Neutrophil (primary cell): ENCODE measurements around the gene GRK1.
A peak's percentile ranks its signal among the peaks of the same experiment; 100 is the strongest.
"Not testable (repeated sequence)": the region's sequence is repeated elsewhere in the genome, so short reads cannot be mapped to it uniquely, and the experiment has no call there.

Source experiments
- H3K27ac ChIP-seq: fragments of 200-600 bp; sonication (generic); 2 replicates; pipeline ENCODE4 v1.5.1; 2016; ENCODE audit warnings: mild to moderate bottlenecking, moderate library complexity
- H3K27me3 ChIP-seq: fragments of 200-600 bp; sonication (generic); 2 replicates; pipeline ENCODE4 v1.6.0; 2016; ENCODE audit warnings: mild to moderate bottlenecking
- H3K36me3 ChIP-seq: fragments of 200-600 bp; sonication (generic); 2 replicates; pipeline ENCODE4 v1.5.1; 2017
- H3K4me1 ChIP-seq, 2 experiments: fragments of 200-600 bp in 1 of 2; sonication (generic) in 1 of 2; 1 replicate in 1 of 2; 2 replicates in 1 of 2; pipeline versions ENCODE4 v1.5.1 to v1.6.1; 2013 to 2016; ENCODE audit warnings: low read depth in 1 of 2, low read length in 1 of 2, mild to moderate bottlenecking in 1 of 2, moderate library complexity in 1 of 2; ENCODE audit not compliant: control insufficient read depth in 1 of 2, insufficient read depth in 1 of 2
- H3K4me3 ChIP-seq, 2 experiments: fragments of 200-600 bp in 1 of 2; sonication (generic) in 1 of 2; 1 replicate in 1 of 2; 2 replicates in 1 of 2; pipeline ENCODE4 v1.5.1; 2013 to 2016; ENCODE audit warnings: low read depth in 1 of 2, low read length in 1 of 2, mild to moderate bottlenecking in 1 of 2, moderate library complexity in 1 of 2
- H3K9me3 ChIP-seq: fragments of 200-600 bp; sonication (generic); 2 replicates; pipeline ENCODE4 v1.5.1; 2016
- CTCF ChIP-seq: fragments of 200-600 bp; sonication (generic); IDR thresholded peaks from 2 replicates; pipeline ENCODE4 v1.5.1; 2016; ENCODE audit warnings: antibody characterized with exemption

Gene GRK1

GRCh38 chr13:113622791-113623490, 44.1 kb upstream of the GRK1 start:
- no peak for TF ChIP-seq CTCF
- Histone ChIP-seq H3K9me3 (no peaks in the 10 kb centered on the region), H3K36me3 (peaks cover 30% of the 10 kb centered on the region), H3K27me3 (no peaks in the 10 kb centered on the region), H3K4me3 (no peak overlapping the region), H3K4me1 (peaks cover 2% of the 10 kb centered on the region in 2 experiments), H3K27ac (no peak overlapping the region)

- no peak overlapping the region for H3K27ac ChIP-seq
- no peaks in the 10 kb centered on the region for H3K27me3 ChIP-seq
- H3K4me1 ChIP-seq, result no peaks in the 10 kb centered on the region
- H3K4me3 ChIP-seq, result no peak overlapping the region
- no peaks in the 10 kb centered on the region for H3K9me3 ChIP-seq
- peaks cover 36% of the 10 kb centered on the region for H3K36me3 ChIP-seq
- no peak for TF ChIP-seq CTCF
Observed at GRCh38 chr13:113623491-113624234, 43.4 kb upstream of the GRK1 start.

- H3K4me3 ChIP-seq, result no peak overlapping the region
- H3K36me3 ChIP-seq, result peaks cover 36% of the 10 kb centered on the region
- TF ChIP-seq CTCF, result no peak
- no peaks in the 10 kb centered on the region for H3K9me3 ChIP-seq
- H3K27me3 ChIP-seq, result no peaks in the 10 kb centered on the region
- no peak overlapping the region for H3K27ac ChIP-seq
- no peaks in the 10 kb centered on the region for H3K4me1 ChIP-seq
Observed at GRCh38 chr13:113624235-113624587, 42.8 kb upstream of the GRK1 start.

- H3K27me3 ChIP-seq, H3K27ac ChIP-seq, H3K9me3 ChIP-seq, H3K4me3 ChIP-seq, H3K4me1 ChIP-seq: not testable (repeated sequence)
- H3K36me3 ChIP-seq, result peaks cover 39% of the 10 kb centered on the region
Observed at GRCh38 chr13:113624640-113625304, 42.2 kb upstream of the GRK1 start.

GRCh38 chr13:113625965-113626721, 40.9 kb upstream of the GRK1 start:
- H3K36me3 ChIP-seq, result peaks cover 49% of the 10 kb centered on the region
- TF ChIP-seq CTCF, result no peak
- no peaks in the 10 kb centered on the region for H3K9me3 ChIP-seq

More at GRCh38 chr13:113625965-113626721, 40.9 kb upstream of the GRK1 start:
- no peaks in the 10 kb centered on the region for H3K27me3 ChIP-seq
- H3K27ac ChIP-seq, result peak overlapping the region; percentile 18
- no peaks in the 10 kb centered on the region for H3K4me1 ChIP-seq
- no peak overlapping the region for H3K4me3 ChIP-seq
